Hippocampal formation (tissue), 2 donors: ENCODE measurements around the gene IQGAP2.

Experiments used
- DNase-seq, 2 donors: peaks; one replicate each; lab custom pipeline; 2025; lab: John Stamatoyannopoulos, UW

IQGAP2 gene

DNA sequence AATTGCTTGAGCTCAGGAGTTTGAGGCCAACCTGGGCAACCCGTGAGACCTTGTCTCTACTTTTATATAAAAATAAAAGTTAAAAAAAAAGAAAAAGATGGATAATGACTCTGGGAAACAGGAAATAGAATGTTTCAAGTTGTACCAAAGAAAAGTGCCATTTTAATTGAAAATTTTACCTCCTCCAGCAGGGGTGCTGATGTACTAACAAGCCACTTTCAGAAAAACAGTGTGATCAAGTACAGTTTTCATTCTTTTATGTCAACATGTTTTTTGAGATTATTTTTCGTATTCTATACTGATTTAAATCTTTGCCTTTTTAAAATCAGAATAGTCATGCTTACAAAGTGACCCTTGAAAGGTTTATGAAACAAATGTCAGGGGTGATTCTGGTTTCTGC is 343.6 kb downstream of the IQGAP2 start:
- no peak for DNase-seq

DNA sequence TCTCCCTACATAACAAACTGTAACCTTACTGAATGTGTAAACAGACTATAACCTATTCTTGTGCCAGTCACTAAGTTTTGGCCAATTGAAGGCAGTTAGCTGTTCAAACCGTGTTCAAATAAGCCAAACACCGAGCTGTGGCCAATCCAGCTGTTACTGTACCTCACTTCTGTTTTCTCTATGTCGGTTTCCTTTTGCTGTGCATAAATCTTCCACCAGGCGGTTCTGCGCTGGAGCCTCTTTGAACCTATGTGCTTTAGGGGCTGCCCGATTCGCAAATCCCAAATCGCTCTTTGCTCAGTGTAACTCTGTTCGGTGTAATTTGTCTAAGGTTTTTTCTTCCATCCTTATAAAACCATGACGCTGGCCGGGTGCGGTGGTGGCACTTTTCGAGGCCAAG is 344.6 kb downstream of the IQGAP2 start:
- DNase-seq: no peak

DNA sequence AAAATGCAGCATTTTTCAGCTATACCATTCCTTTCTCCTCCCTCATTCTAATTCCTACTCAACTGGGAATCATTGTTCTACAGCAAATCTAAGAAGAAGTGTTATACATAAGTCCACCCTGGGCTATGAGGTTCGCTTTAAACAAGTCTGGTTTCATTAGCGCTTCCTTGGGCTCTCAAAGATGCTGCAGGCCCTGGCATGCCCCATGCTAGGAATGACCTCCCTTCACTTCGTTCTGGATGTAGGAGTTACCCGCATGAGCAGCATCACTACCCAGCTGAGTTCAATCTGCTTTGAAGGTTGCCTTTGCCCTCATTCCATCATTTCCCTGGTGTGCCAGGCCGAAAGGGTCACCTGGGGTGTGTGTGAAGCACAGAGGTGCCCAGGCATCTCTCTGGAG is 348.2 kb downstream of the IQGAP2 start:
- DNase-seq: no peak

DNA sequence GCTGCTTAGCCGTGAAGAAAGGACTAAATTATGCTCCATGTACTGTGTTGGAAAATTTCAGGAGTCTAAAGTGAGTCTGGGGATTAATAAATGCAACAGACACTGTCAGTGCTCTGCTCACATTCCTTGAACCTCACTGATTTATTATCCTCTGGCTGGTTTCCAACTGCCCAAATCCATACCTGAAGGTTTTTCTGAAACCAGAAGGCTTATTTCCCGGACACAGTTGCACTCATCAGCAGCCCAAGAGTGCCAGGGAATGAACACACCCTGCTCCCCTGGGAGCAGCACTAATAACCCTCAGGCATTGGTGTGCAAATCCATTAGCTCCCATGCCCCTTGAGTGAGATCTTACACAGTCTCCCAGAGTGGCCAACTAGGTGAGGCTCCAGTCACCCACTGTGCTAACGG is 351.6 kb downstream of the IQGAP2 start:
- no peak for DNase-seq

DNA sequence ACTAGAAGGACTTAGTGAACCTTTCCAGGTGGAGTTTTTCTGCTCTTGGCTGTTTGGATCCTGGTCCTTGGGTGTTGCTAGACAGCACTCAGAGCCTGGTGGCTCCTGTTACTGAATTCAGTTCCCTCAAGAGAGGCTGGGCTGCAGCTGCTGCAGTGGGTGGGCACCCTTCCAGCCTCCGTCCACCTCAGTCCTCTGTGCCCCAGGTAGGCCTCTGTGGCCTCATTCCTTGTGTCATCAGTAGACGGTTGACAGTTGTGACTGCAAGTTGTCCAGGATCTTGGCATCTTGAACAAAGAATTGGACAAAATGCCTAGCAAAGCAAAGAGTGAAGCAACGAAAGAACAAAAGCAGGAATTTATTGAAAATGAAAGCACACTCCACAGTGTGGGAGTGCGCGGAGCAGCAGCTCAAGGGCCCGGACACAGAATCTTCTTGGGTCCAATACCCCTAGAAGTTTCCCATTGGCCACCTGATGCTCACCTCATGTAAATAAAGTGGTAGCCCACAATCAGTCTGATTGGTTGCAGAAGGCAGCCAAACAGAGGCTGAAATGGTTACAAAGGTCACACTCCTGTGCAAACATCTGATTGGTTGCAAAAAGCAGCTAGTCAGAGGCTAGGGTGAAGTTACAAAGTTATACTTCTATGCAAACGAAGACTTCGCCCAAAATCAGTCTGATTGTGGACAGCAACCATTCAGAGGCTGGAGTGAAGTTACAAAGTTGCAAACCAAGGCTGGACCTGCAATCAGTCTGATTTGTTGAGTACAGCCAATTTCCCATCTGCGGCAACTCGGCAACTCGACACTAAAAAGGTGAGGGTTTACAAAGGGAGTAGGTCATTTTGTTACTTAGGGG is 352.9 kb downstream of the IQGAP2 start:
- no peak for DNase-seq

DNA sequence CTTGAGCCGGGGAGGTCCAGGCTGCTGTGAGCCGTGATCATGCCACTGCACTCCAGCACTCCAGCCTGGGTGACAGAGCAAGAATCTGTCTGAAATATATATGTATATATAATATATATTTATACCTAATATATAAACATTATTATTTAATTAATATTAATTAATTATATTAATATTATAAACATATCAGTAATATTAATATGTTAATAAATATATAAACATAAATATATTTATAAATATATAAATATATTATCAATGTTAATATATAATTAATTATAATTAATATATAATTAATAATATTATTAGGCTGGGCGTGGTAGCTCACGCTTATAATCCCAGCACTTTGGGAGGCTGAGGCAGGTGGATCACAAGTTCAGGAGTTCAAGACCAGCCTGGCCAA is 354.0 kb downstream of the IQGAP2 start:
- no peak for DNase-seq
